Upper lobe of left lung (tissue), 6 donors: ENCODE data around the gene TTC23. TPM values are rescaled to one million over a fixed set of nuclear protein-coding genes. Genes with fewer than 3 reads are reported as not detected.

Experiments used
- ATAC-seq, 2 donors: fragments of 200-7000 bp; cut with Tn5 transposase; one replicate each; pipeline ENCODE4 v1.9.1; 2022; ENCODE audit warnings: mild to moderate bottlenecking in 2 of 2, moderate library complexity in 2 of 2; ENCODE audit not compliant: low FRiP score in 2 of 2
- DNase-seq, 2 donors: peaks; one replicate each; pipeline ENCODE4 v3.0.0-alpha.2; 2019 to 2020
- H3K27ac ChIP-seq, 4 donors: fragments of 200-600 bp; sonication (generic); one replicate each; pipeline ENCODE4 v1.5.1; 2016 to 2019
- H3K27me3 ChIP-seq, 4 donors: fragments of 200-600 bp; sonication (generic); one replicate each; pipeline ENCODE4 v1.5.1; 2017 to 2019
- H3K36me3 ChIP-seq, 4 donors: fragments of 200-600 bp; sonication (generic); one replicate each; pipeline ENCODE4 v1.5.1; 2016 to 2019
- H3K4me1 ChIP-seq, 4 donors: fragments of 200-600 bp; sonication (generic); one replicate each; pipeline ENCODE4 v1.5.1; 2018 to 2019
- H3K4me3 ChIP-seq, 4 donors: fragments of 200-600 bp; sonication (generic); one replicate each; pipeline ENCODE4 v1.5.1; 2017 to 2019; ENCODE audit warnings: mild to moderate bottlenecking in 2 of 4, moderate library complexity in 1 of 4
- H3K9me3 ChIP-seq, 4 donors: fragments of 200-600 bp; sonication (generic); one replicate each; pipeline ENCODE4 v1.5.1; 2018 to 2019
- EP300 ChIP-seq, 4 donors: sonication (generic); formaldehyde crosslinking; IDR thresholded peaks; one replicate each; pipeline ENCODE4 v1.5.1; 2017; ENCODE audit warnings: antibody characterized with exemption in 4 of 4, control low read depth in 2 of 4
- POLR2A ChIP-seq, 4 donors: fragments of 450-650 bp; IDR thresholded peaks; one replicate each; pipeline ENCODE4 v1.5.1; 2016 to 2017; ENCODE audit warnings: antibody characterized with exemption in 4 of 4, mild to moderate bottlenecking in 2 of 4
- POLR2AphosphoS5 ChIP-seq, 2 donors: sonication (generic); formaldehyde crosslinking; IDR thresholded peaks; one replicate each; pipeline ENCODE4 v1.5.1; 2017; ENCODE audit warnings: antibody characterized with exemption in 2 of 2
- WGBS, 2 donors: methylation state at CpG; one replicate each; pipeline ENCODE4 v1.1.5; 2017 to 2018; 5-methylcytosine and 5-hydroxymethylcytosine counted together
- total RNA-seq, 6 donors: library from RNA; depleted of rRNA in 4 of 6; stranded (reverse); fragments of >200 nt in 4 of 6; gene quantifications; one replicate each; pipeline versions ENCODE4 v1.1.0 to v1.2.1, GENCODE V29; 2016 to 2021
- TF ChIP-seq, protein P1 (sequence below), 6 experiments: fragments of 450-650 bp in 4 of 6; fragments of 200-600 bp in 2 of 6; sonication (generic) in 2 of 6; IDR thresholded peaks; one replicate each; pipeline ENCODE4 v1.5.1; 2016 to 2019; ENCODE audit warnings: antibody characterized with exemption in 6 of 6
- donor health status: DM: no; HTN: no; CAD: no; lungs with moderate emphysema.
- donor health status: DM: no; HTN: yes; CAD: no; lungs with severe emphysema.

Gene TTC23
- total RNA-seq, 6 donors from 2014 or later, result 6.2 to 28.0 (median 15.3) TPM

DNA sequence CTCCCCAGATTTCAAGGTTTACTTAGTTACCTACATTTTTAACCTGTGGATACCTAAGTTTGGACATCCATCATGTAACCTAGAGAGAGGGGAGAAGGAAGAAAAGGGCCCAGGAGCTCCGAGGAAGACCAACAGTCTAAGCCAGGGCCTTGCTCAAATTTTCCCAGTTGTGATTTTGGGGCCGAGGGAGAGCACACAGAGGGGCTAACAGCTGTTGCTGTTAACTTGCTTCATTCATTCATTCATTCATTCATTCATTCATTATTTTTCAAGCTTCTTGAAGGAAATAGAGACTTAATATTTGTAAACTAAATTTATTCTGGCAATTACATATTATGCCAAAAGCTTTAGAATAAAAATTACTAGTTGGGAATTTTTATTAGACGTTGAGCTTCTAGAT is 121.6 kb downstream of the TTC23 start:
- ATAC-seq (no peak), DNase-seq (no peak)
- TF ChIP-seq POLR2AphosphoS5 (IDR thresholded peaks at IDR 0.05), result no peak
- TF ChIP-seq, protein P1, sequence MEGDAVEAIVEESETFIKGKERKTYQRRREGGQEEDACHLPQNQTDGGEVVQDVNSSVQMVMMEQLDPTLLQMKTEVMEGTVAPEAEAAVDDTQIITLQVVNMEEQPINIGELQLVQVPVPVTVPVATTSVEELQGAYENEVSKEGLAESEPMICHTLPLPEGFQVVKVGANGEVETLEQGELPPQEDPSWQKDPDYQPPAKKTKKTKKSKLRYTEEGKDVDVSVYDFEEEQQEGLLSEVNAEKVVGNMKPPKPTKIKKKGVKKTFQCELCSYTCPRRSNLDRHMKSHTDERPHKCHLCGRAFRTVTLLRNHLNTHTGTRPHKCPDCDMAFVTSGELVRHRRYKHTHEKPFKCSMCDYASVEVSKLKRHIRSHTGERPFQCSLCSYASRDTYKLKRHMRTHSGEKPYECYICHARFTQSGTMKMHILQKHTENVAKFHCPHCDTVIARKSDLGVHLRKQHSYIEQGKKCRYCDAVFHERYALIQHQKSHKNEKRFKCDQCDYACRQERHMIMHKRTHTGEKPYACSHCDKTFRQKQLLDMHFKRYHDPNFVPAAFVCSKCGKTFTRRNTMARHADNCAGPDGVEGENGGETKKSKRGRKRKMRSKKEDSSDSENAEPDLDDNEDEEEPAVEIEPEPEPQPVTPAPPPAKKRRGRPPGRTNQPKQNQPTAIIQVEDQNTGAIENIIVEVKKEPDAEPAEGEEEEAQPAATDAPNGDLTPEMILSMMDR (IDR thresholded peaks at IDR 0.05), result no peak
- Histone ChIP-seq H3K9me3 (no peaks in the 10 kb centered on the region), H3K27ac (no peak overlapping the region), H3K4me1 (peaks cover 13 to 23% (median 18%) of the 10 kb centered on the region in 4 donors), H3K27me3 (no peaks in the 10 kb centered on the region), H3K36me3 (peaks cover 0 to 6% (median 2%) of the 10 kb centered on the region in 4 donors), H3K4me3 (no peak overlapping the region)
- 85 to 89% methylated on average over 3 of the region's 3 CpGs for WGBS, 2 donors

DNA sequence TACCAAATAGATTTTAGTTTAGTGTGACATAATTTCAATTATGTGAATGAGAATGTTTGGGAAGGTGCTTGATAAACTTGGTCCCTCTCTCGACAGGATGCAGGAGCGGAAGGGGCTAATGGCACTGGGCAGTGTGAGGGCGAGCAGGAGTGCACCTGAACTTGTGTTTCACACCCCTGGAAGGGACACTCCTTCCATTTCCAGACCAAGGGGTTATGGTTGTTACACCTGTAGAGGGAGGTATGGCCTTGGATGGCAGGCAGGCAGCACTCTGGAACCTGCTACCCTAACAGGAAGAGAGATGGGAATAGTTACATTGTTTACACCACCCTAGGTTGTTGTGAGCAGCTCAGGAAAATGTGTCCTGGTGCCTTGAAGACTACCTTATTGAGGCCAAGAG is 122.5 kb downstream of the TTC23 start:
- no peaks in the 10 kb centered on the region for H3K27me3 ChIP-seq
- no peaks in the 10 kb centered on the region for H3K9me3 ChIP-seq
- H3K4me3 ChIP-seq, result no peak overlapping the region
- peaks cover 13 to 25% (median 18%) of the 10 kb centered on the region in 4 donors for H3K4me1 ChIP-seq
- TF ChIP-seq, protein P1 (IDR thresholded peaks at IDR 0.05), result no peak
- TF ChIP-seq POLR2AphosphoS5 (IDR thresholded peaks at IDR 0.05) (no peak), EP300 (IDR thresholded peaks at IDR 0.05) (no peak), POLR2A (IDR thresholded peaks at IDR 0.05) (no peak)
- H3K36me3 ChIP-seq, result peaks cover 0 to 6% (median under 1%) of the 10 kb centered on the region in 4 donors
- no peak overlapping the region for H3K27ac ChIP-seq
- DNase-seq (no peak), ATAC-seq (no peak)
- WGBS, 2 donors, result 92% methylated on average over 3 of the region's 3 CpGs

DNA sequence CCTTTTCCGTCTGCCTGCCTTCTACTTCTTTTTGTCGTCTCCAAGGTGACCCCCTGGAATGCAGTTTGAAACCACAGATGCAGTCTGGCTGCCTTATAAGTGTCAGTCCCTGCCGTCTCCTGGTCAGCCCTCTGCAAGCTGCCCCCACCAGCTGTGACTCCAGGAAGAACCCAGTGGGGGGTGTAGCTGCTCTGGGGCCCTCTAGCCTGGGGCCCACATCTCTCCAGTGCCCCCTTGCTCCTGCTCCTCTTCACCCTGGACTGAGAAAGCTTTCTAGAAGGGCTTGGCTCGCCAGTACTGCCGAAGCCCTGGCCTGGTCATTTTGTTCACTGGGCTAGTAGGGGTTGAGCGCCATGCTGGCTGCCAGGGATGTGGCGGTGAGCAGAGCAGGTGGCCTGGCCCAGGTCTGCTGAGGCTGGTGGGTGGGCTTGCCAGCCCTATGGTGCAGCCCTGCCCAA is 123.2 kb downstream of the TTC23 start:
- Histone ChIP-seq H3K9me3 (no peaks in the 10 kb centered on the region), H3K36me3 (peaks cover 0 to 6% (median 0%) of the 10 kb centered on the region in 4 donors), H3K4me3 (no peak overlapping the region), H3K4me1 (peaks cover 13 to 25% (median 18%) of the 10 kb centered on the region in 4 donors), H3K27ac (no peak overlapping the region), H3K27me3 (no peaks in the 10 kb centered on the region)
- 85 to 88% methylated on average over 6 to 7 of the region's 7 CpGs for WGBS, 2 donors
- ATAC-seq (no peak), DNase-seq (no peak)
- TF ChIP-seq, protein P1 (IDR thresholded peaks at IDR 0.05), result no peak
- no peak for TF ChIP-seq POLR2A (IDR thresholded peaks at IDR 0.05)

DNA sequence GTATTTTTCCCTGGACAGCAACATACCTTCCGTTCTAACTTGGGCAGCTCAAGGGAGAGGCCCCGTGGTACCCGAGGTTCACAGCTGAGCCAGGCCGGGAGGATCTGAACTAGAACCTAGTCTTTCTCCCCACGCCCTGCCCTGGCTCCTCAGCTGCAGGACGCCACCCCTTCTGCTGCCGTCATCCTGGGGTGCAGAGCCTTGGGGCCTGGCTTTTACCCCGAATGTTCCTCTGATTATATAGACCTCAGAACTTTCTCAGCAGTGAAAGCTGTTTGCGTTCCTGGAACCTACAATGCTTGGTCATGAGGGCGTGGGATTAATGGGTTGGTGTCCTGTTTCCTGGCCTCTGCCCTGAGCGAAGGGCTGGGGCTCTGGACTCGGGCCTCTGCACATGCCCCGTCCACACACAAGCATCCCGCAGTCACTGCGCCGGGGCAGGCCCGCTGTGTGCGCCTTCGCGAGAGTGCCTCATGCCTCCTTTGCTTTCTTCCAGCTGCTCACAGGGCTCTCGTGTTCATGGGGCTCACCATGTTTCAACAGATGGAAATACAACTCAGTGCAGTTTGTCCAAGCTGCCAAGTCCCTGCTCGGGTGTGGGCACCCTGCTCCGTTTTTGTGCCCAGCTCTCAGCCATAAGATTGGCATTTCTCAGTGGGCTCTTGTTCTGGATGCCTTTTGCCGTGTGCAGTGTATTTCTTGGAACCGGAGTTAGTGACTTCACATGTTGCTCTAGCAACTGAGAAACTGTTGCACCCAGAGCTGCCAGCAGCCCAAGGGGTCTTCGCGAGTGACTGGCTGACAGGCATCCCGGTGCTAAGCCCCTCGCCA is 124.1 kb downstream of the TTC23 start:
- WGBS, 2 donors, result 83 to 90% methylated on average over 27 to 29 of the region's 29 CpGs
- H3K4me3 ChIP-seq, result no peak overlapping the region
- no peak for DNase-seq
- H3K27me3 ChIP-seq, result no peaks in the 10 kb centered on the region
- TF ChIP-seq POLR2AphosphoS5 (IDR thresholded peaks at IDR 0.05) (no peak), POLR2A (IDR thresholded peaks at IDR 0.05) (no peak), EP300 (IDR thresholded peaks at IDR 0.05) (no peak)
- TF ChIP-seq, protein P1 (IDR thresholded peaks at IDR 0.05), result no peak
- H3K4me1 ChIP-seq, result peaks cover 13 to 25% (median 16%) of the 10 kb centered on the region in 4 donors
- H3K9me3 ChIP-seq, result no peaks in the 10 kb centered on the region
- H3K36me3 ChIP-seq, result no peaks in the 10 kb centered on the region
- H3K27ac ChIP-seq, result no peak overlapping the region
- no peak for ATAC-seq

DNA sequence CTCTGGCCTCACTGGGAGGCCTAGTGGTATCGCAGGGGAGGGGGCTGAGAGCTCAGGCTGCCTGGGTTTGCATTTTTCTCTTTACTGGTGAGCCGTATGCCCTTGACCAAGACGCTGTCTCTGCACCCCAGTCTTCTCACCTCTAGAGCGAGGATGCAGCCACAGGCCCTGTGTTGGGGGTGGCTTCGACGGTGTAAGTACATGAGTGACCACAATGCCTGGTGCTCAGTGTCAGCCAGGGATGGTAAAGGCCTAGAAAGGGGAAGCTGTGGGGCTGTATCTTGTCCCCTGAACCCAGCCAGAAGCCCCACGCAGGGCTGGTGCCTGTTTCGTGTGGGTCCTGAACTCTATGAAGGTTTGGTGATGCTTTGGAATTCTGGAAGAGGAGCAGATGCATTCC is 124.7 kb downstream of the TTC23 start:
- DNase-seq, result no peak
- Histone ChIP-seq H3K9me3 (no peaks in the 10 kb centered on the region), H3K4me1 (peaks cover 13 to 25% (median 16%) of the 10 kb centered on the region in 4 donors), H3K4me3 (no peak overlapping the region), H3K27ac (peak overlapping the region in 2 of 4 donors; percentile 71 to 75), H3K27me3 (no peaks in the 10 kb centered on the region), H3K36me3 (no peaks in the 10 kb centered on the region)
- no peak for ATAC-seq
- TF ChIP-seq POLR2AphosphoS5 (IDR thresholded peaks at IDR 0.05) (no peak), POLR2A (IDR thresholded peaks at IDR 0.05) (no peak), EP300 (IDR thresholded peaks at IDR 0.05) (no peak)
- TF ChIP-seq, protein P1 (IDR thresholded peaks at IDR 0.05), result no peak
- WGBS, 2 donors, result 81 to 100% methylated on average over 3 to 8 of the region's 8 CpGs
